ENCODE measurements around the gene NFS1. TPM values are rescaled to one million over a fixed set of nuclear protein-coding genes. Genes with fewer than 3 reads are reported as not detected.
A peak's percentile ranks its signal among the peaks of the same experiment; 100 is the strongest.

NFS1 gene
- polyA plus RNA-seq, 2 of the 4 experiments (the other 2 are of a cell fraction): 44.0 to 50.5 TPM

GRCh38 chr20:35721219-35721618, 22.1 kb upstream of the NFS1 start:
- Histone ChIP-seq H3K4me2 (no peak overlapping the region), H3K9me3 (no peaks in the 10 kb centered on the region), H3K4me3 (no peak overlapping the region), H3K27ac (no peak overlapping the region), H3K4me1 (no peaks in the 10 kb centered on the region)
- CTCF ChIA-PET: no interaction called here
- TF ChIP-seq TFCP2L1 (CRISPR knock-in tag; IDR thresholded peaks at IDR 0.05) (0 out of 2 replicates have a peak, but pooled peaks have one; percentile 53), NPAS2 (CRISPR knock-in tag; IDR thresholded peaks at IDR 0.05; ENCODE audit: borderline replicate concordance) (no peak), JUN (IDR thresholded peaks at IDR 0.05) (0 out of 5 replicates have a peak, but pooled peaks of 1 of the 2 experiments have one; percentile 19), FOSB (CRISPR knock-in tag; IDR thresholded peaks at IDR 0.05) (0 out of 2 replicates have a peak, but pooled peaks have one; percentile 23)
- DNase-seq (ENCODE audit: low read depth in 1 of 2, low spot score in 1 of 2) (no peak), ATAC-seq (no peak), FAIRE-seq (no peak)
- POLR2A ChIA-PET: interaction anchor here (0.6 to 1.4 kb wide), 2 partner anchors 14 to 19 kb away, joined by 3 read pairs; no protein-coding TSS in a partner anchor
- 92% methylated on average over 3 of the region's 3 CpGs for WGBS (ENCODE audit: missing lambda C conversion rate)

- CTCF ChIA-PET: interaction anchor here (0.6 to 2.4 kb wide), 4 partner anchors 8 to 209 kb away, joined by 3 to 8 read pairs (median 4); no protein-coding TSS in a partner anchor
- POLR2A ChIA-PET: interaction anchor here (0.6 to 2.0 kb wide), 2 partner anchors 12 to 18 kb away, joined by 3 to 6 read pairs; no protein-coding TSS in a partner anchor
Observed at GRCh38 chr20:35720165-35721123, 21.3 kb upstream of the NFS1 start.

GRCh38 chr20:35719717-35720116, 20.6 kb upstream of the NFS1 start:
- no peak for FAIRE-seq
- no peak for DNase-seq (ENCODE audit: low read depth in 1 of 2, low spot score in 1 of 2)
- no peak overlapping the region for H3K4me3 ChIP-seq
- no peak for ATAC-seq
- TF ChIP-seq SMC3 (IDR thresholded peaks at IDR 0.05) (no peak), USF2 (IDR thresholded peaks at IDR 0.05) (no peak), ATOH8 (CRISPR knock-in tag; IDR thresholded peaks at IDR 0.05; ENCODE audit: low read depth) (no peak), ELK1 (IDR thresholded peaks at IDR 0.05; ENCODE audit: low read depth, low read length) (no peak), BHLHE40 (IDR thresholded peaks at IDR 0.05; ENCODE audit: low read depth, low read length) (no peak), HOXB5 (CRISPR knock-in tag; IDR thresholded peaks at IDR 0.05) (no peak), PBX3 (IDR thresholded peaks at IDR 0.05) (no peak), RAD21 (conservative IDR thresholded peaks at IDR 0.05 in 1 of 2, IDR thresholded peaks at IDR 0.05 in 1 of 2) (no peak)
- H3K4me1 ChIP-seq: no peaks in the 10 kb centered on the region
- no peak overlapping the region for H3K27ac ChIP-seq
- 77% methylated on average over 8 of the region's 8 CpGs for WGBS (ENCODE audit: missing lambda C conversion rate)
- ChIA-PET CTCF (interaction anchor here (0.6 to 2.4 kb wide), 5 partner anchors 9 to 235 kb away, joined by 3 to 8 read pairs (median 3); partner anchors contain the start of gene SCAND1), POLR2A (interaction anchor here (0.9 to 2.0 kb wide), 3 partner anchors 12 to 164 kb away, joined by 4 to 6 read pairs (median 4); partner anchors contain the start of genes NFS1 and ROMO1)
- H3K9me3 ChIP-seq: no peaks in the 10 kb centered on the region
- H3K4me2 ChIP-seq: no peak overlapping the region

More at GRCh38 chr20:35720165-35721123, 21.3 kb upstream of the NFS1 start:
- H3K27ac ChIP-seq: no peak overlapping the region
- H3K4me1 ChIP-seq: no peaks in the 10 kb centered on the region
- no peak for TF ChIP-seq RNF2 (IDR thresholded peaks at IDR 0.05; ENCODE audit: borderline replicate concordance, low read depth)
- no peak for TF ChIP-seq KDM5A (IDR thresholded peaks at IDR 0.05)
- TF ChIP-seq NFE2L2 (conservative IDR thresholded peaks at IDR 0.05; ENCODE audit: low read length): no peak
- TF ChIP-seq ESRRA (IDR thresholded peaks at IDR 0.05; ENCODE audit: borderline replicate concordance, low read length): no peak
- TF ChIP-seq HEYL (CRISPR knock-in tag; IDR thresholded peaks at IDR 0.05): no peak
- TF ChIP-seq ATOH8 (CRISPR knock-in tag; IDR thresholded peaks at IDR 0.05; ENCODE audit: low read depth): no peak
- peak; percentile 66; the same call in 1 of the 2 replicates for TF ChIP-seq TFCP2L1 (CRISPR knock-in tag; IDR thresholded peaks at IDR 0.05)
- 0 out of 3 replicates have a peak, but pooled peaks have one; percentile 8 for TF ChIP-seq BCL3 (IDR thresholded peaks at IDR 0.05)
- no peak for TF ChIP-seq MAZ (IDR thresholded peaks at IDR 0.05; ENCODE audit: borderline replicate concordance, low read depth, low read length)
- TF ChIP-seq EHF (CRISPR knock-in tag; IDR thresholded peaks at IDR 0.05): no peak
- TF ChIP-seq USF2 (IDR thresholded peaks at IDR 0.05): no peak
- DNase-seq (ENCODE audit: low read depth in 1 of 2, low spot score in 1 of 2): no peak
- FAIRE-seq: no peak
- H3K4me2 ChIP-seq: no peak overlapping the region
- H3K9me3 ChIP-seq: no peaks in the 10 kb centered on the region
- 96% methylated on average over 13 of the region's 13 CpGs for WGBS (ENCODE audit: missing lambda C conversion rate)
- H3K4me3 ChIP-seq: no peak overlapping the region
- ATAC-seq: peak in 1 of 2 experiments; percentile 3; a peak in 1 of 6 replicates
